Frontal cortex (tissue), 4 donors: ENCODE data around the gene SHPK. TPM values are rescaled to one million over a fixed set of nuclear protein-coding genes. Genes with fewer than 3 reads are reported as not detected.
A peak's percentile ranks its signal among the peaks of the same experiment; 100 is the strongest.

ENCODE experiments used
- DNase-seq, 2 donors: peaks; one replicate each; pipeline ENCODE4 v3.0.0; 2012; ENCODE audit warnings: low spot score in 2 of 2
- FAIRE-seq: peaks from 2 replicates; lab custom pipeline; 2012; peaks lifted over from hg19 to GRCh38; lab: Jason Lieb, UNC
- total RNA-seq: library from RNA; depleted of rRNA; stranded (reverse); fragments of >200 nt; gene quantifications from one replicate; pipeline ENCODE4 v1.2.3, GENCODE V29; 2014
- donor health status: control.
- donor health status: control.
- donor health status: control.

Gene SHPK
- total RNA-seq, 1 donor from 2014 or later = 8.6 TPM

GRCh38 chr17:3663102-3664011 lies 27.3 kb upstream of the SHPK start:
- FAIRE-seq = no peak
- no peak for DNase-seq

DNA sequence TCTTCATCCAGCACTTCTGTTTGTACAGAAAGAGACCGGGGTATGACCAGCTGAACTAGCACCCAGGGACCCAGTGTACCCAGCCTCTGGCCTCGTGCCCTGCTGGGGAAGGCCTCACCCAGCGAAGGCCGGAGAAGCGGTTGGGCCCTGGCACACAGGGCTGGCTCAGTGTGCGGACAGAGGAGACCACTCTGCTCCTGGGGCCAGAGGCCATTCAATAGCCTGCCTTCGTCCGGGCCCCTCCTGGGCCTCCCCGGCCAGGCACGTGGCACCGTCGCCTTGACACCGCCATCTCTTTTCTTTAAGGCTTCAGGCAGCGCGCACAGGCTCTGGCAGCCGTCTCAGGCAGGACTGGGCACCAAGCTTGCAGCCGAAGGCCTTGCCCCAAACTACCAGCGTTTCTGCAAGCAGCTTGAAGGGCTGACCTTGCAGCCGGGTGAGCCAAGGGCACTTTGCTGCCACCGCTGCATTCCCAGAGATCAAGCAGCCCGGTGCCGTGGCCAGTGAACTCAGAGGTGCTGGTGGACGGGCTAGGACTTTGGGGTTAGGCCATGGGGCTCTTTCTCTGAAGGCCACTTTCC lies 24.4 kb upstream of the SHPK start:
- DNase-seq = no peak
- no peak for FAIRE-seq

DNA sequence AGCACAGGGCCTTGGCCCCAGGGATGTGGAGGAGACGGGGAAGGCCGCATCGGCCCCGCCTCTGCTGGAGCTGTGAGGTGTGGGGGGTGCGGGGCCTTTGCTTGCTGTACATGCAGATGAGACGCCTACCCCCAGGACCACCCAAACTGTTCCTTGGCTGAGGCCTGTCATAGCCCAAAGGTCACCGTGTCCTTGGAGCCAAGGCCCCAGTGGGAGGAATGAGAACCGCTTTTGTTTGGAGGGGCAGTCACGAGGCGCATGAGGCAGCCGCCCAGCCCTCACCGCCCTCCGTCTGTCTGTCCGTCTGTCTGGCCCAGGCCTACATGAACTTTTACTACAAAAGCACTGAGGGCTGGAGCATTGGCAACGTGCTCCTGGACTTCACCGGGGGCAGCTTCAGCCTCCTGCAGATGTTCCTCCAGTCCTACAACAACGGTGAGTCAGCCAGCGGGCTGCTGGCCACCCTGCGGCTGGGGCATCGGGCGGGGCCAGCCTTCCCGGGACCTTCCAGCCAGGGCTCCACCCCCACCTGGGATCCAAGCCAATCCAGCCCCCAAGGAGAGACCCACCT lies 23.6 kb upstream of the SHPK start:
- FAIRE-seq = no peak
- DNase-seq = peak in 1 of 2 donors; percentile 61

- DNase-seq (no peak), FAIRE-seq (no peak)
Observed at GRCh38 chr17:3658784-3659449, 22.9 kb upstream of the SHPK start.

- DNase-seq (peak in 1 of 2 donors; percentile 55), FAIRE-seq (no peak)
Observed at GRCh38 chr17:3657874-3658783, 22.1 kb upstream of the SHPK start.

- no peak for FAIRE-seq
- DNase-seq = no peak
Observed at GRCh38 chr17:3657588-3657869, 21.5 kb upstream of the SHPK start.

DNA sequence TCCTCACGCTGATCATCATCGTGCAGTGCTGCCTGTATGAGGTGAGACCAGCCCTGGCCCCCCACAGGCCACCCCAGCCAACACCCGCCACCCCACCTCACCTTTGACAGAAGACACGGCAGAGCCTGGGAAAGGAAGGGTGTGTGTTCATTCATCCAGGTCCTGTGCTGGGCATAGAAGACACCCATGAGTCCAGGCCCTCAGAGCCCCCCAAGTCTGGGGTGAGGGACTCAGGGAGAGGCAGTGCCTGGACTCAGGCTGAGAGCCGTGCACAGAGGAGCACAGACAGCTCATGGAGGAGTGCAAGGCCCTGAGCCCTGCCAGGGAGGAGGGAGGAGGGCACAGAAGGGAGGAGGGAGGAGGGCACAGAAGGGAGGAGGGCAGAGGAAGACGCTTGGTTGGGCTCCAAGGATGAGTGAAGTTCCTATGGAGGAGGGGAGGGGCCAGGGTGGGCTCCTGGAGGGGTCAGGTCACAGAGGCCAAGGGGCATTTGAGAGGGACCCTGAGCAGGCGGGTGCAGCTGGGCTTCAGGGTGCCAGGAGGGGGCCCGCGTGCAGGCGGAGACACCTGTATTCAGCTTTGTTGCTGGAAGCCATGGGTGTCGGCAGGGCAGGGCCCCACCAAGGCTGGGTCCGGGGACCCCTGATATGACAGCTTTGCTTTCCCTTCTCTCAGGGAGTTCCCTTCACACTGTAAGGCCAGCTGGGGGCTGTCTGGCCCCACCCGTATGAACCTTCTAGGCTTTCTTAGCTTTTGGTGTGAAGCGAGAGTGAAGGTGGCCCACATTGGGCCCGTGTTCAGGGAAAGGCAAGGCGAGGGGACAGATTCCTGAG lies 20.9 kb upstream of the SHPK start:
- FAIRE-seq = no peak

GRCh38 chr17:3656353-3656752 lies 20.3 kb upstream of the SHPK start:
- FAIRE-seq (no peak), DNase-seq (no peak)

More for the DNA sequence above, 20.9 kb upstream of the SHPK start:
- DNase-seq = no peak

- FAIRE-seq = no peak
- no peak for DNase-seq
Observed at GRCh38 chr17:3655766-3656165, 19.7 kb upstream of the SHPK start.

DNA sequence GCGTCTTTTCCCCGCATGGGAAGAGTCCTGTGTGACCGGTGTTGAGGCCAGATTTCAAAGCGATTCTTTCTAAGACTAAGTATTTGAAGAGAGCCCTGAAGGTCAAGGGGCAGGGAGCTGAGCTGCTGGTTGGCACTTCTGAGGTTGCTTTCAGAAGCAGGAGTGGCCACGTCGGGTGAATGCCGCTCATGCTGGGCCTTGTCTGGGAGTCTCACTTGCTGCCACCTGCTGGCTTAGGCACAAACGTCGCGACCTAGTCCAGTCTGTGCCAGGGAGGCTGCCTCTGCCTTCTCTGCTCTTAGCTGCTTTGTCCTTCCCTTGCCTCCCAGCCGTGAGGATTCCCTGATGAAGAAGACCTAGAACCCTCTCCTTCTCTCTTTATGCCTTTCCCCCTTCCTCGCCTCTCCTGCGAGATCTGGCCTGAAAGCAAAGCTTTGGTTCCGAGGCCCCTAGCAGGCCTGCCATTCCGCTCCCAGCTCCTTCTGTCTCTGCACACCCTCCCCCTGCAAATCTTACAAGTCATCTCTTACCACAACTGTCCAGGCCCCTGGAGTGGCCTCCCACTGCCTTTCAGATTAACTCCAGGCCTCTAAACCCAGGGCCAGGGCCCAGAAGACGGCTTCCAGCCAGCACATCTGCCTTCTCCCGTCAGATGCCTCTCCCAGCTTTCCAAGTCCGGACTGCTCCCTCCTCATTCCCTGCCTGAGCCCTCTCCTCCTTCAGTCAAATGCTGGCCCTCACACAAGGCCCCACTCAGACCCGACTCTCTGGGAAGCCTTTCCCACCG lies 11.9 kb upstream of the SHPK start:
- DNase-seq = peak in 1 of 2 donors; percentile 72
- no peak for FAIRE-seq

- DNase-seq (no peak), FAIRE-seq (no peak)
Observed at GRCh38 chr17:3647251-3647650, 11.2 kb upstream of the SHPK start.

DNA sequence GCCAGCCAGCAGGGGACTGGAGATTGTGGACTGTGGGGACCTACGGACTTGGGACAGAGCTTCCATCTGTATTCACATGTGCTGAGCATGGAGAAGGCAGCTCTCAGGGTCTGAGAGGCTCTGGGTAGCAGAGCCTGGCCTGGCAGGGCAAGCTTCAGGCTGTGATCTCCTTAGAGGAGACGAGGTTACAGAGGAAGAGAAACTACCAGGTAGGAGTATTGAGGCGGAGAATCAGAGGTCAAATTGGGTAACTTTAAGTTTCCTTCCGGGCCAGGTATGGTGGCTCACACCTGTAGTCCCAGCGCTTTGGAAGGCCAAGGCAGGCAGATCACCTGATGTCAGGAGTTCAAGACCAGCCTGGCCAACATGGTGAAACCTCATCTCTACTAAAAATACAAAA lies 9.3 kb upstream of the SHPK start:
- FAIRE-seq = no peak
- no peak for DNase-seq

DNA sequence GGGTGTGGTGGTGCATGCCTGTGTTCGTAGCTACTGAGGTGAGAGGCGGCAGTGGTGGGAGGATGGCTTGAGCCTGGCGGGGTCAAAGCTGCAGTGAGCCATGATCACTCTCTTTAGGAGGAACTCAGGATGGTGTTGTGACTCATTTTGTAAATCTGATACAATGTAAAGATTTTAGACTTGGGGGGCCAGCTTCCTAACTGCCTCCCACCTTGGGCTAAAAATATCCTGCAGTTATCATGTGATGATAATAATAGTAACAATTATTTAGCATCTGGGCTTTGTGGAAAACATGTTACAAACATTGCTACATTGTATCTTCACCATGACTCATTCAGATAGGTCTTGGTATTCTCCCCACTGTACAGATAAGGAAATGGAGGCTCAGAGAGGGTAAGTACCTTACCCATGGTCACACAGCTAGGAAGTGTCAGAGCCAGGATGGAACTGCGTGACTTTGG lies 7.9 kb upstream of the SHPK start:
- DNase-seq = no peak
- FAIRE-seq = no peak

- no peak for FAIRE-seq
- no peak for DNase-seq
Observed at GRCh38 chr17:3641717-3642486, 5.9 kb upstream of the SHPK start.

GRCh38 chr17:3641014-3641413 lies 5.0 kb upstream of the SHPK start:
- DNase-seq (no peak), FAIRE-seq (no peak)

GRCh38 chr17:3639981-3640596 lies 4.0 kb upstream of the SHPK start:
- FAIRE-seq (no peak), DNase-seq (no peak)

GRCh38 chr17:3636908-3637373 lies 891 bp upstream of the SHPK start:
- no peak for DNase-seq
- no peak for FAIRE-seq
